Stomach (tissue), 9 donors: ENCODE results near the gene PDIK1L. TPM values are rescaled to one million over a fixed set of nuclear protein-coding genes. Genes with fewer than 3 reads are reported as not detected.

Experiments used
- DNase-seq, 2 donors: peaks; one replicate each; pipeline versions ENCODE4 v3.0.0 to v3.0.0-alpha.2; 2013 to 2019
- H3K27ac ChIP-seq, 5 donors: fragments of 200-600 bp in 4 of 5; sonication (generic) in 4 of 5; one replicate each; pipeline ENCODE4 v1.5.1; 2013 to 2019; ENCODE audit warnings: mild to moderate bottlenecking in 1 of 5, moderate library complexity in 1 of 5
- H3K27me3 ChIP-seq, 3 donors: fragments of 200-600 bp; sonication (generic); one replicate each; pipeline ENCODE4 v1.5.1; 2017 to 2019; ENCODE audit warnings: mixed run types in 1 of 3
- H3K36me3 ChIP-seq, 4 donors: fragments of 200-600 bp; sonication (generic); 1 replicate in 3 of 4; 2 replicates in 1 of 4; pipeline ENCODE4 v1.5.1; 2016 to 2019
- H3K4me1 ChIP-seq, 4 donors: fragments of 200-600 bp; sonication (generic); one replicate each; pipeline ENCODE4 v1.5.1; 2016 to 2019
- H3K4me3 ChIP-seq, 4 donors: fragments of 200-600 bp; sonication (generic) in 3 of 4; one replicate each; pipeline ENCODE4 v1.5.1; 2016 to 2019; ENCODE audit warnings: mild to moderate bottlenecking in 1 of 4
- H3K9me3 ChIP-seq, 4 donors: fragments of 200-600 bp; sonication (generic); one replicate each; pipeline ENCODE4 v1.5.1; 2016 to 2019
- EP300 ChIP-seq: sonication (generic); formaldehyde crosslinking; IDR thresholded peaks from one replicate; pipeline ENCODE4 v1.6.1; 2017; ENCODE audit warnings: antibody characterized with exemption
- POLR2A ChIP-seq, 4 donors: fragments of 450-650 bp; IDR thresholded peaks; one replicate each; pipeline ENCODE4 v1.6.1; 2016; ENCODE audit warnings: antibody characterized with exemption in 4 of 4, control low read depth in 2 of 4, mild to moderate bottlenecking in 1 of 4, moderate library complexity in 1 of 4
- POLR2AphosphoS5 ChIP-seq, 3 donors: sonication (generic); formaldehyde crosslinking; IDR thresholded peaks; one replicate each; pipeline ENCODE4 v1.6.1; 2016; ENCODE audit warnings: antibody characterized with exemption in 3 of 3
- WGBS, 5 donors: extraction: QIAGEN DNeasy Blood & Tissue Kit in 3 of 5; methylation state at CpG; one replicate each; pipeline versions ENCODE4 v1.1.5 to v1.1.7; 2013 to 2018; 5-methylcytosine and 5-hydroxymethylcytosine counted together
- intact Hi-C: fragments of 100-400 bp; cut with DNase I; formaldehyde crosslinking; loops from one replicate; pipeline ENCODE4 v1.15.1; 2023; ENCODE audit warnings: low total_unique reads
- polyA plus RNA-seq, 3 donors: library from polyadenylated mRNA; stranded (reverse); fragments of 200-250 nt; gene quantifications; one replicate each; pipeline ENCODE4 v1.2.3, GENCODE V29; 2013
- total RNA-seq, 5 donors: library from RNA; depleted of rRNA; stranded (reverse); fragments of >200 nt; gene quantifications; one replicate each; pipeline versions ENCODE4 v1.1.0 to v1.2.3, GENCODE V29; 2014 to 2016
- TF ChIP-seq, protein P1 (sequence below), 7 experiments: fragments of 450-650 bp in 4 of 7; fragments of 200-600 bp in 3 of 7; sonication (generic) in 3 of 7; IDR thresholded peaks; one replicate each; pipeline ENCODE4 v1.5.1; 2016 to 2019; ENCODE audit warnings: antibody characterized with exemption in 7 of 7, control low read depth in 2 of 7, mild to moderate bottlenecking in 1 of 7
- donor health status: healthy with polysubstance abuse.
- donor health status: Bipolar disorder and iron deficiency.
- donor health status: healthy.

PDIK1L gene
- total and polyA plus RNA-seq, 8 donors = 1.8 to 33.8 (median 3.7) TPM

DNA sequence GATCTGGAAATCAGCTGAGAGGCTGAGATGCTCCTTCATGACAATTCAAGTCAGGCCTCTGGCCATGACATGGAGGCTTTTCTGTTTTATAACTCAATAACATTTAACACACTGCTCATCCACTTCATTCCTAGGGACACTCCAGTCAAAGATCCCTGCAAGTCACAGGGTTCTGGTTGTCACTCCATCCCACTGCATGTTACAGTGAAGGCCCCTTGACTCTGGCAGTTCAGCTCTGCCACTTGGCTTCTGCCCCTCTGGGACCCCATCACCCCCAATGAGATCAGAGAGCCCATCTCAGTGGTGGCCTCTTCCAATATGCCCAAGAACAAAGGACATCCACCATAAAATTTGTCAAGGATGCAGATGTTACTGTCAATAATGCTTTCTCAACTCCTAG lies 37.3 kb downstream of the PDIK1L start:
- Histone ChIP-seq H3K27ac (no peak overlapping the region), H3K4me1 (peaks cover 0 to 7% (median 3%) of the 10 kb centered on the region in 4 donors), H3K4me3 (no peak overlapping the region), H3K27me3 (peaks cover 0 to 25% (median 2%) of the 10 kb centered on the region in 3 donors), H3K36me3 (no peaks in the 10 kb centered on the region), H3K9me3 (no peaks in the 10 kb centered on the region)
- TF ChIP-seq, protein P1, sequence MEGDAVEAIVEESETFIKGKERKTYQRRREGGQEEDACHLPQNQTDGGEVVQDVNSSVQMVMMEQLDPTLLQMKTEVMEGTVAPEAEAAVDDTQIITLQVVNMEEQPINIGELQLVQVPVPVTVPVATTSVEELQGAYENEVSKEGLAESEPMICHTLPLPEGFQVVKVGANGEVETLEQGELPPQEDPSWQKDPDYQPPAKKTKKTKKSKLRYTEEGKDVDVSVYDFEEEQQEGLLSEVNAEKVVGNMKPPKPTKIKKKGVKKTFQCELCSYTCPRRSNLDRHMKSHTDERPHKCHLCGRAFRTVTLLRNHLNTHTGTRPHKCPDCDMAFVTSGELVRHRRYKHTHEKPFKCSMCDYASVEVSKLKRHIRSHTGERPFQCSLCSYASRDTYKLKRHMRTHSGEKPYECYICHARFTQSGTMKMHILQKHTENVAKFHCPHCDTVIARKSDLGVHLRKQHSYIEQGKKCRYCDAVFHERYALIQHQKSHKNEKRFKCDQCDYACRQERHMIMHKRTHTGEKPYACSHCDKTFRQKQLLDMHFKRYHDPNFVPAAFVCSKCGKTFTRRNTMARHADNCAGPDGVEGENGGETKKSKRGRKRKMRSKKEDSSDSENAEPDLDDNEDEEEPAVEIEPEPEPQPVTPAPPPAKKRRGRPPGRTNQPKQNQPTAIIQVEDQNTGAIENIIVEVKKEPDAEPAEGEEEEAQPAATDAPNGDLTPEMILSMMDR (IDR thresholded peaks at IDR 0.05) = no peak
- TF ChIP-seq POLR2A (IDR thresholded peaks at IDR 0.05) (no peak), POLR2AphosphoS5 (IDR thresholded peaks at IDR 0.05) (no peak), EP300 (no peak)
- intact Hi-C loops = loop anchor here (5.0 to 10.0 kb wide), 2 partner anchors 47 to 114 kb away; no protein-coding TSS in a partner anchor
- no peak for DNase-seq

DNA sequence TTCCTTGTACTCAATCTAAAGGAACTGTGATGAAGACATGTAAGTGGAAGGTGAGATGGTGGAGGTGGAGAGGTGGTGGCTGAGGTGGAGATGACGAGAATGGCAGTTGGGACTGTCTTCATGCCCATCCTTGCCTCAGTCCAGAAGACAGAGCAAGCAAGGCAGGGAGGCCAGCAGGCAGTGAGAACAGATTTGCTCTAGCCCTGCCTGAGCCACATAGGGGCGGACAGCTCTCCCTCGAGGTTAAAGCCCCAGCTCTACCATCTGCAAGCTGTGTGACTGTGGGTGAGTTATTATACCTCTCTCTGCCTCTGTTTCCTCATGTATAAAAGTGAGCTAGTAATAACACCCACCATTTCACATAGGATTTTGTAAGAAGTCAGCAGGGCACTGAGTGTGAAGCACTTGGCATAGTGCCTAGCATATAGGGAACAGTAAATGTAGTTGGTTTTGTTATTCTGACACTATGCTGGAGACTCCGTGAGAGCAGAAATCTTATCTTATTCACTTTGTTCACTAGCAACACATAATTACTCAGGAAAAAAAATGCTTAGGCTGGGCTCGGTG lies 42.4 kb downstream of the PDIK1L start:
- WGBS, 5 donors = 41 to 53% (median 48%) methylated on average over 5 of the region's 5 CpGs
- no peak overlapping the region for H3K4me3 ChIP-seq
- intact Hi-C loops = no loop called here
- H3K27ac ChIP-seq = no peak overlapping the region
- H3K36me3 ChIP-seq = no peaks in the 10 kb centered on the region
- H3K27me3 ChIP-seq = peaks cover 0 to 57% (median 21%) of the 10 kb centered on the region in 3 donors
- TF ChIP-seq, protein P1 (IDR thresholded peaks at IDR 0.05) = no peak
- TF ChIP-seq POLR2AphosphoS5 (IDR thresholded peaks at IDR 0.05) (no peak), POLR2A (IDR thresholded peaks at IDR 0.05) (no peak), EP300 (no peak)
- H3K9me3 ChIP-seq = no peaks in the 10 kb centered on the region
- H3K4me1 ChIP-seq = no peaks in the 10 kb centered on the region
- DNase-seq = no peak

DNA sequence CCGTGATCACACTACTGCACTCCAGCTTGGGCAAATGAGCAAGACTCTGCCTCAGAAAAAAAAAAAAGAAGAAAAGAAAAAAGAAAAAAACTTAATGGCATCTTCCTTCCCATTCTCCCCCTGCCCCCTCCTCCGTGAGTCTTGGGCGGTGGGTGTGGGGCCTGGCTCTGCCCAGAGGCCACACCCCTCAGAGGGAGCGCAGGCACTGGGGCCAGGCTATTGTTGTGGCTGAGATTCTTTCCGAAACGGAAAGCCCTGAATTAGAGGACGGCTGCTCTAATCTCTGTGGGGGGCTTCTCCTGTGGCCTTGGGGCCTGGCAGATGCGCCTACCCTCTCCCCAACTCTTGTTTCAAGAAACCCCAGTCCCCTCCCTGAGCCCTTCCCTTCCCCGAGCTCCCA lies 43.1 kb downstream of the PDIK1L start:
- WGBS, 5 donors = 25 to 37% (median 29%) methylated on average over 9 of the region's 9 CpGs
- TF ChIP-seq EP300 (no peak), POLR2AphosphoS5 (IDR thresholded peaks at IDR 0.05) (no peak), POLR2A (IDR thresholded peaks at IDR 0.05) (no peak)
- TF ChIP-seq, protein P1 (IDR thresholded peaks at IDR 0.05) = no peak
- Histone ChIP-seq H3K9me3 (no peaks in the 10 kb centered on the region), H3K4me1 (no peaks in the 10 kb centered on the region), H3K36me3 (no peaks in the 10 kb centered on the region), H3K27me3 (peaks cover 0 to 63% (median 21%) of the 10 kb centered on the region in 3 donors), H3K4me3 (no peak overlapping the region), H3K27ac (peak overlapping the region in 3 of 5 donors; percentile 4 to 52 (median 25))
- intact Hi-C loops = no loop called here
- DNase-seq = peak in 1 of 2 donors; percentile 32

DNA sequence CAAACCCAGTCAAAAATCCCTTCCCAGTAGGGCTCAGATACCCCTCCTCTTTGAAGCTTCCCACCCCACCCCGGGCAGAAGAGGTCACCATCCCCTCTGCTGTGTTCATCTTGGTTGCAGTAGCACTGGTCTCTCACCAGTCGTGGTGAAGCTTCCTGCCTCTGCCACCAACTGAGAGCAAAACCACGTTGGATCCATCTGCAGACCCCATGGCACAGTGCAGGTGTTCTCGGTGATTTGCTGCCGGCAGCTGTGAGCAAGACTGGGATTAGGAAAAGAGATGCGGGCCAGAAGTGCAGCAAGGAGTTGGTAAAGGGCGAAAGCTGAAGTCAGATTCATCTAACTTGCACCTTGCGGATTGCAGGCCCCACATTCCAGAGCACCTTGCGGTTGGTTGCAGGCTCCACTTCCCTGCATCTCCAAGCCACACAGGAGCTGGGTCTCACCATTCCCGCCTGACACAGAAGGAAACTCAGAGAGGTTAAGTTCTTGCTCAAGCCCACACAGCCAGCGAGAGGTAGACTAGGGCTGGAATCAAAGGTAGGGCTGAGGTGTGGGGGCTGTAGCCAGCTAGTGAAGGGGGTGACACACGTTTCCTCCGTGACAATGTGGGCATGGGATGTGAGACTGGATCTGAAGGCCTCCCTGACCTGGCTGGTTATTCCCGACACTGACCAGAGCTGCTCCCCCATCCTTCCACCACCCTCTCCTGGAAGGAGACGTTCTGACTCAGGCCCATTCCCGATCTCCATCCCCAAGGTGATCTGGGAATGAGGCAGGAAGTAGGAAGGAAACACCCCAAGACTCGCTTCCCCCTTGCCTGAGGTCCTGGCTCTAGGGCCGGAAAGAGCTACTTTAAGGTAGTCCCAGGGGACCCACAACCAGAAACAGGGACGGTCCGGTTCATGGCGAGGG lies 44.0 kb downstream of the PDIK1L start:
- H3K27ac ChIP-seq = peak overlapping the region in 4 of 5 donors; percentile 41 to 61 (median 52)
- H3K4me1 ChIP-seq = peaks cover 0 to 5% (median under 1%) of the 10 kb centered on the region in 4 donors
- DNase-seq = no peak
- no peaks in the 10 kb centered on the region for H3K36me3 ChIP-seq
- no peaks in the 10 kb centered on the region for H3K9me3 ChIP-seq
- peaks cover 0 to 64% (median 25%) of the 10 kb centered on the region in 3 donors for H3K27me3 ChIP-seq
- intact Hi-C loops = no loop called here
- TF ChIP-seq EP300 (peak; percentile 44), POLR2A (IDR thresholded peaks at IDR 0.05) (no peak), POLR2AphosphoS5 (IDR thresholded peaks at IDR 0.05) (peak in 2 of 3 donors; percentile 17 to 34)
- TF ChIP-seq, protein P1 (IDR thresholded peaks at IDR 0.05) = no peak
- H3K4me3 ChIP-seq = peak overlapping the region in 1 of 4 donors; percentile 11
- 59 to 74% (median 67%) methylated on average over 18 to 21 of the region's 21 CpGs for WGBS, 5 donors
